Sigmoid colon (tissue), 7 donors: ENCODE measurements around the gene HNRNPDL. TPM values are rescaled to one million over a fixed set of nuclear protein-coding genes. Genes with fewer than 3 reads are reported as not detected.
"Not testable (repeated sequence)": the region's sequence is repeated elsewhere in the genome, so short reads cannot be mapped to it uniquely, and the experiment has no call there.

Experiments
- DNase-seq: peaks from one replicate; pipeline ENCODE4 v3.0.0-alpha.2; 2019
- H3K27ac ChIP-seq, 4 donors: fragments of 200-600 bp; sonication (generic); one replicate each; pipeline ENCODE4 v1.5.1; 2016 to 2019; ENCODE audit warnings: mild to moderate bottlenecking in 1 of 4
- H3K27me3 ChIP-seq, 3 donors: fragments of 200-600 bp; sonication (generic); one replicate each; pipeline ENCODE4 v1.5.1; 2019; ENCODE audit warnings: mild to moderate bottlenecking in 1 of 3
- H3K36me3 ChIP-seq, 4 donors: fragments of 200-600 bp; sonication (generic); one replicate each; pipeline ENCODE4 v1.5.1; 2016 to 2019
- H3K4me1 ChIP-seq, 4 donors: fragments of 200-600 bp; sonication (generic); one replicate each; pipeline ENCODE4 v1.5.1; 2017 to 2019
- H3K4me3 ChIP-seq, 4 donors: fragments of 200-600 bp; sonication (generic); one replicate each; pipeline ENCODE4 v1.5.1; 2017 to 2019; ENCODE audit warnings: mild to moderate bottlenecking in 2 of 4, moderate library complexity in 1 of 4
- H3K9me3 ChIP-seq, 4 donors: fragments of 200-600 bp in 3 of 4; sonication (generic) in 3 of 4; one replicate each; pipeline versions ENCODE4 v1.5.1 to v1.6.1; 2013 to 2019
- CTCF ChIP-seq, 4 experiments: fragments of 450-650 bp in 3 of 4; fragments of 200-600 bp in 1 of 4; IDR thresholded peaks; one replicate each; pipeline ENCODE4 v1.5.1; 2016 to 2019; ENCODE audit warnings: antibody characterized with exemption in 4 of 4, mild to moderate bottlenecking in 3 of 4, moderate library complexity in 2 of 4
- EP300 ChIP-seq, 4 donors: sonication (generic); formaldehyde crosslinking; IDR thresholded peaks; one replicate each; pipeline ENCODE4 v1.6.1; 2017; ENCODE audit warnings: antibody characterized with exemption in 4 of 4
- POLR2A ChIP-seq, 2 donors: fragments of 450-650 bp; IDR thresholded peaks; one replicate each; pipeline ENCODE4 v1.6.1; 2016; ENCODE audit warnings: antibody characterized with exemption in 2 of 2, mild to moderate bottlenecking in 2 of 2, moderate library complexity in 2 of 2
- POLR2AphosphoS5 ChIP-seq, 4 donors: sonication (generic); formaldehyde crosslinking; IDR thresholded peaks; one replicate each; pipeline ENCODE4 v1.6.1; 2017; ENCODE audit warnings: antibody characterized with exemption in 4 of 4
- WGBS, 2 donors: extraction: QIAGEN DNeasy Blood & Tissue Kit; methylation state at CpG; one replicate each; pipeline ENCODE4 v1.1.7; 2013; 5-methylcytosine and 5-hydroxymethylcytosine counted together
- intact Hi-C: fragments of 100-400 bp; cut with DNase I; formaldehyde crosslinking; loops from one replicate; pipeline ENCODE4 v1.15.1; 2023
- polyA plus RNA-seq, 3 donors: library from polyadenylated mRNA; stranded (reverse); fragments of 200-250 nt; gene quantifications; one replicate each; pipeline ENCODE4 v1.2.3, GENCODE V29; 2013
- total RNA-seq, 4 donors: library from RNA; depleted of rRNA; stranded (reverse); fragments of >200 nt; gene quantifications; one replicate each; pipeline ENCODE4 v1.1.0, GENCODE V29; 2016
- donor health status: healthy with polysubstance abuse.
- donor health status: Bipolar disorder and iron deficiency.
- donor health status: healthy.

The HNRNPDL gene
- total RNA-seq: 100 to 1,000 TPM; 157 to 253 (median 194) TPM
- 100 to 1,000 TPM in 2 of 3 donors, 10 to 100 TPM in 1; 70.5 to 187 (median 129) TPM for polyA plus RNA-seq

GRCh38 chr4:82430193-82430963, at the start of gene HNRNPDL, which contains the start of gene ENOPH1:
TSS of gene HNRNPDL (minus strand) at chr4:82430462. CDS start at chr4:82429690, 772 bp downstream.
TSS of gene ENOPH1 (plus strand) at chr4:82430590. CDS start at chr4:82430830, 240 bp downstream.
- Histone ChIP-seq H3K36me3 (peaks cover 0 to 22% (median 5%) of the 10 kb centered on the region in 4 donors), H3K27ac (peak within 1 kb of the TSS; percentile 93 to 97 (median 95)), H3K27me3 (no peaks in the 10 kb centered on the region), H3K4me3 (peak within 1 kb of the TSS; percentile 69 to 95 (median 88)), H3K9me3 (no peaks in the 10 kb centered on the region), H3K4me1 (peaks cover 0 to 42% (median 40%) of the 10 kb centered on the region in 4 donors)
- DNase-seq: peak; percentile 98
- 0% methylated on average over 83 of the region's 83 CpGs for WGBS, 2 donors
- intact Hi-C loops: loop anchor here (2.0 kb wide), 1 partner anchor 146 kb away; no protein-coding TSS in a partner anchor
- TF ChIP-seq EP300 (IDR thresholded peaks at IDR 0.05): peak in 1 of 4 donors; percentile 23
- peak; percentile 37 to 68 for TF ChIP-seq POLR2A (IDR thresholded peaks at IDR 0.05)
- TF ChIP-seq CTCF (IDR thresholded peaks at IDR 0.05): no peak
- peak; percentile 82 to 94 (median 86) for TF ChIP-seq POLR2AphosphoS5 (IDR thresholded peaks at IDR 0.05)

DNA sequence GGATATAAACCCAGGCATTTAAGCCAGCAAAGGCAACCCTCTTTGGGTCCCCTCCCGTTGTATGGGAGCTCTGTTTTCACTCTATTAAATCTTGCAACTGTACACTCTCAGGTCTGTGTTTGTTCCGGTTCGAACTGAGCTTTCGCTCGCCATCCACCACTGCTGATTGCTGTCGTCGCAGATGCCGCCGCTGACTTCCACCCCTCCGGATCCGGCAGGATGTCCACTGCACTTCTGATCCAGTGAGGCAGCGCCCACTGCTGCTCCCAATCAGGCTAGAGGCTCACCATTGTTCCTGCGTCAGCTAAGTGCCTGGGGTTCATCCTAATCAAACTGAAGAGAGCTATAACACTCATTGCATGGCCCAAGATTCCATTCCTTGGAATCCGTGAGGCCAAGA, 49.3 kb upstream of the HNRNPDL start:
- intact Hi-C loops: no loop called here
- DNase-seq: no peak

DNA sequence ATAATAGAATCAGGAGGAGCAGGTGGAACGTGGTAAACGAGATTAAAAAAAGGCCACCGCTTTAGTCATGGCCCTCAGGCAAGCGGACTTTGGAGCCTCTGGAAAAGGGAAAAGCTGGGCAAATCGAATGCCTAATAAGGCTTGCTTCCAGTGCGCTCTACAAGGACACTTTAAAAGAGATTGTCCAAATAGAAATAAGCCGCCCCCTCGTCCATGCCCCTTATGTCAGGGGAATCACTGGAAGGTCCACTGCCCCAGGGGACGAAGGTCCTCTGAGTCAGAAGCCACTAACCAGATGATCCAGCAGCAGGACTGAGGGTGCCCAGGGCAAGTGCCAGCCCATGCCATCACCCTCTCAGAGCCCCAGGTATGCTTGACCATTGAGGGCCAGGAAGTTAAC, 47.2 kb upstream of the HNRNPDL start:
- H3K9me3 ChIP-seq, DNase-seq, intact Hi-C loops, H3K27me3 ChIP-seq, H3K27ac ChIP-seq, H3K4me3 ChIP-seq, H3K36me3 ChIP-seq, H3K4me1 ChIP-seq: not testable (repeated sequence)
- WGBS, 2 donors: 24 to 79% methylated on average over 9 of the region's 9 CpGs

More for the DNA sequence above, 49.3 kb upstream of the HNRNPDL start:
- H3K4me1 ChIP-seq: no peaks in the 10 kb centered on the region
- no peaks in the 10 kb centered on the region for H3K9me3 ChIP-seq
- no peaks in the 10 kb centered on the region for H3K36me3 ChIP-seq
- no peak for TF ChIP-seq EP300 (IDR thresholded peaks at IDR 0.05)
- TF ChIP-seq POLR2A (IDR thresholded peaks at IDR 0.05): no peak
- TF ChIP-seq POLR2AphosphoS5 (IDR thresholded peaks at IDR 0.05): no peak
- TF ChIP-seq CTCF (IDR thresholded peaks at IDR 0.05): no peak
- 96 to 97% methylated on average over 14 of the region's 14 CpGs for WGBS, 2 donors
- no peak overlapping the region for H3K4me3 ChIP-seq
- no peaks in the 10 kb centered on the region for H3K27me3 ChIP-seq
- no peak overlapping the region for H3K27ac ChIP-seq

- intact Hi-C loops, H3K4me1 ChIP-seq, H3K9me3 ChIP-seq, H3K27me3 ChIP-seq, H3K36me3 ChIP-seq, H3K4me3 ChIP-seq, H3K27ac ChIP-seq, DNase-seq: not testable (repeated sequence)
- WGBS, 2 donors: 93 to 97% methylated on average over 7 of the region's 7 CpGs
Observed at GRCh38 chr4:82475931-82476330, 45.7 kb upstream of the HNRNPDL start.

- no peak overlapping the region for H3K4me3 ChIP-seq
- H3K27me3 ChIP-seq: no peaks in the 10 kb centered on the region
- no peak for DNase-seq
- intact Hi-C loops: no loop called here
- no peak for TF ChIP-seq POLR2A (IDR thresholded peaks at IDR 0.05)
- TF ChIP-seq CTCF (IDR thresholded peaks at IDR 0.05): no peak
- TF ChIP-seq POLR2AphosphoS5 (IDR thresholded peaks at IDR 0.05): no peak
- no peak for TF ChIP-seq EP300 (IDR thresholded peaks at IDR 0.05)
- no peak overlapping the region for H3K27ac ChIP-seq
- H3K4me1 ChIP-seq: no peaks in the 10 kb centered on the region
- H3K36me3 ChIP-seq: no peaks in the 10 kb centered on the region
- WGBS, 2 donors: 97 to 98% methylated on average over 15 of the region's 15 CpGs
- no peaks in the 10 kb centered on the region for H3K9me3 ChIP-seq
Observed at GRCh38 chr4:82473621-82474164, 43.4 kb upstream of the HNRNPDL start.

DNA sequence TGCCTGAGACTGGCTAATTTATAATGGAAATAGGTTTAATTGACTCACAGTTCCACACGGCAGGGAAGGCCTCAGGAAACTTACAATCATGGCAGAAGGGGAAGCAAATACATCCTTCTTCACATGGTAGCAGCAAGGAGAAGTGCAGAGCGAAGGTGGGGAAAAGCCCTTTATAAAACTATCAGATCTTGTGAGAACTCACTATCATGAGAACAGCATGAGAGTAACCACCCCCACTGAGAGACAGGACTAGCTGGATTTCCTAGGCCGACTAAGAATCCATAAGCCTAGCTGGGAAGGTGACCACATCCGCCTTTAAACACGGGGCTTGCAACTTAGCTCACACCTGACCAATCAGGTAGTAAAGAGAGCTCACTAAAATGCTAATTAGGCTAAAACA, 42.8 kb upstream of the HNRNPDL start:
- H3K27me3 ChIP-seq, H3K36me3 ChIP-seq, intact Hi-C loops, DNase-seq, H3K4me1 ChIP-seq, H3K9me3 ChIP-seq, H3K27ac ChIP-seq, H3K4me3 ChIP-seq: not testable (repeated sequence)
- 53 to 55% methylated on average over 5 of the region's 5 CpGs for WGBS, 2 donors
